Stimulated activated naive B cell treated with anti-CD40 and anti-IgM and Interleukin-4, amounts not matched to agents 10 μg/mL and 1 μg/mL and 100 μg/mL, for 72 hours (primary cell): Measurements from ENCODE around the gene GNA15.
"Not testable (repeated sequence)": the region's sequence is repeated elsewhere in the genome, so short reads cannot be mapped to it uniquely, and the experiment has no call there.

Experiments used
- ATAC-seq, 2 donors: fragments of 150-1000 bp; cut with Tn5 transposase; replicated peaks; 2 replicates each; pipeline ENCODE4 v1.10.0; 2021; ENCODE audit warnings: moderate library complexity in 1 of 2
- DNase-seq: peaks from one replicate; pipeline ENCODE4 v3.0.0; 2021
- H3K27ac Mint-ChIP-seq: one replicate; pipeline ENCODE4 v1.8.0; 2022; ENCODE audit warnings: mild to moderate bottlenecking, mixed read lengths
- H3K27me3 Mint-ChIP-seq, 2 donors: one replicate each; pipeline ENCODE4 v1.8.0; 2022; ENCODE audit warnings: mixed read lengths in 2 of 2
- H3K36me3 Mint-ChIP-seq, 2 donors: one replicate each; pipeline ENCODE4 v1.8.0; 2022; ENCODE audit warnings: mixed read lengths in 2 of 2, mild to moderate bottlenecking in 1 of 2
- H3K4me1 Mint-ChIP-seq, 2 donors: one replicate each; pipeline ENCODE4 v1.8.0; 2022; ENCODE audit warnings: mixed read lengths in 2 of 2, mild to moderate bottlenecking in 1 of 2
- H3K4me3 Mint-ChIP-seq, 2 donors: one replicate each; pipeline ENCODE4 v1.8.0; 2022; ENCODE audit warnings: mild to moderate bottlenecking in 2 of 2, mixed read lengths in 2 of 2, moderate library complexity in 1 of 2
- H3K9me3 Mint-ChIP-seq, 2 donors: one replicate each; pipeline ENCODE4 v1.8.0; 2022; ENCODE audit warnings: mixed read lengths in 2 of 2, mild to moderate bottlenecking in 1 of 2

The GNA15 gene

DNA sequence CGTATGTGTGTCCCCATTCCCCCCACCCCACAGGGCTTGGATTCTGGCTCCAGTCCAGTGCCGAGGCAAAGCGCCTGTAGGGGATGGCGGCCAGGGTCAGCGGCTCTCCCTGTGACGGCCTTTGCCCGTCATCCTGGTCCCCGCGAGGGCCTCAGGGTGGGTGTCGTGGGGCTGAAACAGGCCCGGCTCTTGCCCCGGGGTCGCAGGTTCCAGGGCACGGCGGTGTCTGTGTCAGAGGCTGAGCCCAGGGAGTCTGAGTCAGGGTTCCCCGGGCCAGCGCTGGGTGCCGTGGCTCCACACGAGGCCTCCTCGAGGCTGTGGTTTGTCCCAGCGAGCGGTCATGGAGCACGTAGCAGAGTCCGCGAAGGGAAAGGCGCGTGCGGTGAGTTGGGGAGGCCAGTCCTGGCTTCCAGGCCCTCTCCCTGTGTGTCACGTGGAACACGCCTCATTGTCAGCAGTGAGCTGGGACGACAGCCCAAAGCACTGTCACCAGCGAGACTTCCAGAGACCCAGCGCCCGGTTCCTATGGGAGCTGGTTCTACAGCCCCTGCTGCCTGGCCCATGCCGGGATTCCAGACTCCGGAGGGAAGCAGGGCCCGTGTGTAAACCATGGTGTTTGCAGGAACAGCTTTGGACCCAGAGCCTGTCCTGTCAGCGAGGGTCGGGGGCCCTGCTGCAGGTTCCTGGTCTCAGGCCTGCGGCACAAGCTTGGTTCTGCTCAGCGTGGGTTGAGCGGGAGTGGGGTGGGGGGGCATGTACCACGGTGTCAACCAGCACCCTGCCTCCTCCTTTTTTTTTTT, 63.3 kb downstream of the GNA15 start:
- no peak for DNase-seq
- no peak overlapping the region for H3K27ac Mint-ChIP-seq
- H3K4me1 Mint-ChIP-seq = no peaks in the 10 kb centered on the region
- no peaks in the 10 kb centered on the region for H3K27me3 Mint-ChIP-seq
- no peak overlapping the region for H3K4me3 Mint-ChIP-seq
- no peak for ATAC-seq
- no peaks in the 10 kb centered on the region for H3K9me3 Mint-ChIP-seq
- peaks cover 31% of the 10 kb centered on the region in 2 donors for H3K36me3 Mint-ChIP-seq

DNA sequence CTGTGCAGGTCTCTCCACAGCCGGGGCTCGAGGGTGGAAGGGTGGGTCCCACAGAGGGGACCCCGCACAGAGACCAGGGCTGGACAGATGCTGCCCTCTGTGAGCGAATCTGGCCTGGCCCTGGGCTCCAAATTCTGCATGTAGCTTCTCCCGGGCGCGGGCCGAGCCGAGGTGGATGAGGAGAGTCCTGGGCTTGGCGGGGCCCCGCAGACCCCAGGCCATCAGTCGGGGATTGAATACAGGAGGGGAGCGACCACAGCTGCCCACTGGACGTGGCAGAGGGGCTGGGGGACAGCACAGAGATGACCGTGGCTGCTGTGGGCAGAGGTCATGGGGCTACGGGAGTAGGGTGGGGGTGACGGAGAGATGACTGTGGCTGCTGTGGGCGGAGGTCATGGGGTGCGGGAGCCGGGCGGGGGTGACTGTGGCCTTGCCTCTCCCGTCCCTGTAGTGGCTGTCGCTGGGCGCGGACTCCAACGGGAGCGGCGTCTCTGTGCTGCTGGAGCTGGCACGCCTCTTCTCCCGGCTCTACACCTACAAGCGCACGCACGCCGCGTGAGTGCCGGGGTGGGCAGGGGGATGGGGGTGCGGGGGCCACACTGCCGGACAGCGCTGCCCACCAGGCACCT, 65.4 kb downstream of the GNA15 start:
- H3K27me3 Mint-ChIP-seq = no peaks in the 10 kb centered on the region
- peaks cover 29 to 31% of the 10 kb centered on the region in 2 donors for H3K36me3 Mint-ChIP-seq
- DNase-seq (no peak), ATAC-seq (no peak)
- no peak overlapping the region for H3K4me3 Mint-ChIP-seq
- H3K27ac Mint-ChIP-seq = no peak overlapping the region
- H3K4me1 Mint-ChIP-seq = no peaks in the 10 kb centered on the region
- no peaks in the 10 kb centered on the region for H3K9me3 Mint-ChIP-seq

DNA sequence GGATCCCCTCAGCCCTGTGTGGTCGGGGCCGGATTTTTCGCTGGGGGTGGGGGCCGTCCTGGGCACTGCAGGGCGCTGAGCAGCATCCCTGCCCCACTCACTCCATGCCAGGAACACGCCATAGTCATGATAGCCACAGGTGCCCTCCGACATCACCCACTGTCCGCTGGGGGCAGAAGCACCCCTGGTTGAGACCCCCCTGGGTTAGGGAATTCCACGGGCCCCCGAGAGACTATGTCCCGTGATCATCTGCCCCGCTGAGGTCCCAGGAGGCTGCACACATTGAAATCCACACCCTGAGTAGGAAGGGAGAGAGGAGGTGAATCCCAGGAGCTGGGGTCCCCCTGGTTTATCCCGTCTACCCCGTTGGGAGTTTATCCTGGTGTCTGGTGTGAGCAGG, 66.1 kb downstream of the GNA15 start:
- Mint-ChIP-seq H3K4me3 (no peak overlapping the region), H3K27me3 (no peaks in the 10 kb centered on the region), H3K4me1 (no peaks in the 10 kb centered on the region), H3K27ac (peak overlapping the region; percentile 20), H3K9me3 (no peaks in the 10 kb centered on the region), H3K36me3 (peaks cover 23 to 24% of the 10 kb centered on the region in 2 donors)
- no peak for DNase-seq
- ATAC-seq = no peak

DNA sequence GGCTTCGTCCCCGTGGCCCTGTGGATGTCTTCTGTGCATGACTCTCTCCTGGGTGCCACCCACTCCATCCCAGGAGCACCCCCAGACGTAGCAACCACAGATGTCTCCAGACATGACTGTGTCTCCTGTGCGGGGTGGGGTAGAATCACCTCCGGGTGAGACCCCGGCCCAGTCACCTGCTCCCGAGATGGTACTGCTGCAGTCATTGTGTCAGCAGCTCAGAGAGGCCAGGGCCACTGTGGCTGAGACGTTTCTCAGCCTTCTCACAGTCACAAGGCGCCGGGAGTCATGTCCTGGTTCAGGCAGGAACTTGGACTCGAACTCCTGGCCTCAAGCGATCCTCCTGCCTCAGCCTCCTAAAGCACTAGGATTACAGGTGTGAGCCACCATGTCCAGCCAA, 66.5 kb downstream of the GNA15 start:
- Mint-ChIP-seq H3K27me3 (no peaks in the 10 kb centered on the region), H3K36me3 (peaks cover 23 to 24% of the 10 kb centered on the region in 2 donors), H3K27ac (peak overlapping the region; percentile 20), H3K4me1 (no peaks in the 10 kb centered on the region), H3K4me3 (no peak overlapping the region), H3K9me3 (no peaks in the 10 kb centered on the region)
- no peak for DNase-seq
- ATAC-seq = no peak

DNA sequence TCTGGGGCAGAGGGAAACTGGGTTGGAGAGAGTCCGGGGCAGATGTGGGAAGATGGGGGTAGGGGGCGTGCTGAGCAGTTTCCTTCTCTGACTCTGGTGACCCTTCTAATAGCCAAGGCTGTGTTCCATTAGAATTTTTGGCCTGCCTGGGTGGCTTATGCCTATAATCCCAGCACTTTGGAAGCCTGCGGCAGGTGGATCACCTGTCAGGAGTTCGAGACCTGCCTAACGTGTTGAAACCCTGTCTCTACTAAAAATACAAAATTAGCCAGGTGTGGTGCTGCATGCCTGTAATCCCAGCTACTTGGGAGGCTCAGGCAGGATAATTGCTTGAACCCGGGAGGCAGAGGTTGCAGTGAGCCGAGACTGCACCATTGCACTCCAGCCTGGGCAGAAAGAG, 67.1 kb downstream of the GNA15 start:
- Mint-ChIP-seq H3K27ac (peak overlapping the region; percentile 47), H3K36me3 (peaks cover 23 to 26% of the 10 kb centered on the region in 2 donors)
- not testable (repeated sequence) for DNase-seq, H3K4me1 Mint-ChIP-seq, ATAC-seq, H3K4me3 Mint-ChIP-seq, H3K9me3 Mint-ChIP-seq, H3K27me3 Mint-ChIP-seq

DNA sequence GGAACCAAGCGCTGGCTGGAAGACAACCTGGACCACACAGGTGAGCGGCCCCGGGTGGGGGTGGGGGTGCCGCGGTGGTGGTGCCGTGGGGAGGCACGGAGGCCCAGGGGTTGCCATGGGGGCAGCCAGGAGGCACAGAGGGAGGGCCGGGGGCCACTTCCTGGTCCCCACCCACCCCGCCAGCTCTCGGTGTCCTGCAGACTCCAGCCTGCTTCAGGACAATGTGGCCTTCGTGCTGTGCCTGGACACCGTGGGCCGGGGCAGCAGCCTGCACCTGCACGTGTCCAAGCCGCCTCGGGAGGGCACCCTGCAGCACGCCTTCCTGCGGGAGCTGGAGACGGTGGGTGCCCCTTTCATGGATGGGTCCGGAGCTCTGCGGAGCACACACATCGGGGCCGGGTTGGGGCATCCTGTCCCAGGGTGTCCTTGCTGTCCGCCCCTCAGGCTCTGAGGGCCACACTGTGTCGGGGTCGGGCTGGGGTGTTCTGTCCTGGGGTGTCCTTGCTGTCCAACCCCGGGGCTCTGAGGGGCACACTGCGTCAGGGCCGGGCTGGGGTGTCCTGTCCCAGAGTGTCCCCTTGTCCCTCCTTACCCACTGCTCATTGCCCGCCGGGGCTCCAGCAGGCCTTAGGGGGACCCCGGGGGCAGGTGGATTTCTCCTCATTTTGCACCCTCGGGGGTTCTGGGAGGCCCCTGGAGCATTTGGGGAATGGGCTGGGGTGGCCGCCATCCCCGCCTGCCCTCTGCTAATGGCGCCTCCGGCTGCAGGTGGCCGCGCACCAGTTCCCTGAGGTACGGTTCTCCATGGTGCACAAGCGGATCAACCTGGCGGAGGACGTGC, 68.2 kb downstream of the GNA15 start:
- Mint-ChIP-seq H3K9me3 (no peaks in the 10 kb centered on the region), H3K4me1 (no peaks in the 10 kb centered on the region), H3K36me3 (peaks cover 31 to 32% of the 10 kb centered on the region in 2 donors), H3K4me3 (no peak overlapping the region), H3K27me3 (no peaks in the 10 kb centered on the region), H3K27ac (no peak overlapping the region)
- ATAC-seq (no peak), DNase-seq (no peak)

DNA sequence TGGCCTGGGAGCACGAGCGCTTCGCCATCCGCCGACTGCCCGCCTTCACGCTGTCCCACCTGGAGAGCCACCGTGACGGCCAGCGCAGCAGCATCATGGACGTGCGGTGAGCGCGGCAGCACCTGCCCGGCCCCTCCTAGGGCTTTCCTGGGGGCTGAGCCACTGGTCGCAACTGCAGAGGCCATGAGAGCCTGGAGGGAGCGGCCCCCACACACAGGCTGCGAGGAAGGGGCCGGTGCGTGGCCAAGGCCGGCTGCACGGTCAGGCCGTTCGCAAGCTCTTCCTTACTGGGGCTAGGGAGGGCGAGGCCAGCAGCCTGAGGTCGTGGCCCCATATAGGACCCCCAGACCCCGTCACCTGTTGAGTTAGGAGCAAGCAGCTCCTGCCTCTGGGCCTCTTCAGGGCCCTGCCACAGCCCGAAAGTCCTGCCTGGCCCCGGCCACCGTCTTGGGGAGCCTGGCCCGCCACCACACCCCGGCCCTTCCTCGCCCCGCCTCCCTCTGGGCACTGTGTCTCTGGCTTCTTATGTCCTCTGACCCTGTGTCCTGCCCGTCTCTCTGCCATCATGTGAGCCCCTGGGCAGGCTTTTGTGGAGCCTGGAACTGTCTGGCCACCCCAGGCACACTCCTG, 68.9 kb downstream of the GNA15 start:
- Mint-ChIP-seq H3K9me3 (no peaks in the 10 kb centered on the region), H3K27me3 (no peaks in the 10 kb centered on the region), H3K4me1 (peaks cover 0 to 3% of the 10 kb centered on the region in 2 donors), H3K4me3 (no peak overlapping the region), H3K36me3 (peaks cover 33 to 37% of the 10 kb centered on the region in 2 donors), H3K27ac (no peak overlapping the region)
- DNase-seq (no peak), ATAC-seq (no peak)

DNA sequence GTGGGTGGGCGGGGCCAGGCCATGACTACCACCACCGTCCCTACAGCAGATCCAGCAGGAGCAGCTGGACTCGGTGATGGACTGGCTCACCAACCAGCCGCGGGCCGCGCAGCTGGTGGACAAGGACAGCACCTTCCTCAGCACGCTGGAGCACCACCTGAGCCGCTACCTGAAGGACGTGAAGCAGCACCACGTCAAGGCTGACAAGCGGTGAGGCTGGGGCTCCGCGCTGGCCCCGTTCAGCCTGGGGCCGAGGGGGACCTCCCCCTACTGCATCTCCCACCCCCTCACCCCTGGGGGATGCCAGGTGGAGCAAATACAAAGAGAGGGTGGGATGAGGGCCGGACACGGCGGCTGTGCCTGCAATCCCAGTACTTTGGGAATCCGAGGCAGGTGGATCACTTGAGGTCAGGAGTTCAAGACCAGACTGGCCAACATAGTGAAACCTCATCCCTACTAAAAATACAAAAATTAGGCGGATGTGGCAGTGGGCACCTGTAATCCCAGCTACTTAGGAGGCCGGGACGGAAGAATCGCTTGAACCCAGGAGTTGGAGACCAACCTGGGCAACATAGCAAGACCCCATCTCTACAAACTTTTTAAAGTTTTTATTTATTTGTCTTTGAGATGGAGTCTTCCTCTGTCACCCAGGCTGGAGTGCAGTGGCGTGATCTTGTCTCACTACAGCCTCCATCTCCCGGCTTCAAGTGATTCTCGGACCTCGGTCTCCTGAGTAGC, 70.6 kb downstream of the GNA15 start:
- H3K36me3 Mint-ChIP-seq = peaks cover 25 to 33% of the 10 kb centered on the region in 2 donors
- DNase-seq = no peak
- H3K4me1 Mint-ChIP-seq = peaks cover 8 to 11% of the 10 kb centered on the region in 2 donors
- no peaks in the 10 kb centered on the region for H3K9me3 Mint-ChIP-seq
- no peaks in the 10 kb centered on the region for H3K27me3 Mint-ChIP-seq
- H3K4me3 Mint-ChIP-seq = no peak overlapping the region
- no peak for ATAC-seq
- no peak overlapping the region for H3K27ac Mint-ChIP-seq

DNA sequence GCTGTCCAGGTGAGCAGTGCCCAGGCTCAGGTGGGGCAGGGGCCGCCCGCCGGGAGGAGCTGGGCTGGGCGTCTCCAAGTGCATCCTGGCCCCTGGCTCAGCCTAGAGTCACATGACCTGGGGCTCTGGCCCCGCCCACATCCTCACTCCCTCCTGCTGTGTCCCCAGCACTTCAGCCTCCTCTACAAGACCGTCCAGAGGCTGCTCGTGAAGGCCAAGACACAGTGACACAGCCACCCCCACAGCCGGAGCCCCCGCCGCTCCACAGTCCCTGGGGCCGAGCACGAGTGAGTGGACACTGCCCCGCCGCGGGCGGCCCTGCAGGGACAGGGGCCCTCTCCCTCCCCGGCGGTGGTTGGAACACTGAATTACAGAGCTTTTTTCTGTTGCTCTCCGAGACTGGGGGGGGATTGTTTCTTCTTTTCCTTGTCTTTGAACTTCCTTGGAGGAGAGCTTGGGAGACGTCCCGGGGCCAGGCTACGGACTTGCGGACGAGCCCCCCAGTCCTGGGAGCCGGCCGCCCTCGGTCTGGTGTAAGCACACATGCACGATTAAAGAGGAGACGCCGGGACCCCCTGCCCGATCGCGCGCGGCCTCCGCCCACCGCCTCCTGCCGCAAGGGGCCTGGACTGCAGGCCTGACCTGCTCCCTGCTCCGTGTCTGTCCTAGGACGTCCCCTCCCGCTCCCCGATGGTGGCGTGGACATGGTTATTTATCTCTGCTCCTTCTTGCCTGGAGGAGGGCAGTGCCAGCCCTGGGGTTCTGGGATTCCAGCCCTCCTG, 71.8 kb downstream of the GNA15 start:
- peaks cover 16 to 29% of the 10 kb centered on the region in 2 donors for H3K36me3 Mint-ChIP-seq
- no peak overlapping the region for H3K4me3 Mint-ChIP-seq
- no peaks in the 10 kb centered on the region for H3K27me3 Mint-ChIP-seq
- no peak for ATAC-seq
- no peaks in the 10 kb centered on the region for H3K9me3 Mint-ChIP-seq
- H3K4me1 Mint-ChIP-seq = peaks cover 8 to 11% of the 10 kb centered on the region in 2 donors
- DNase-seq = no peak
- H3K27ac Mint-ChIP-seq = no peak overlapping the region

DNA sequence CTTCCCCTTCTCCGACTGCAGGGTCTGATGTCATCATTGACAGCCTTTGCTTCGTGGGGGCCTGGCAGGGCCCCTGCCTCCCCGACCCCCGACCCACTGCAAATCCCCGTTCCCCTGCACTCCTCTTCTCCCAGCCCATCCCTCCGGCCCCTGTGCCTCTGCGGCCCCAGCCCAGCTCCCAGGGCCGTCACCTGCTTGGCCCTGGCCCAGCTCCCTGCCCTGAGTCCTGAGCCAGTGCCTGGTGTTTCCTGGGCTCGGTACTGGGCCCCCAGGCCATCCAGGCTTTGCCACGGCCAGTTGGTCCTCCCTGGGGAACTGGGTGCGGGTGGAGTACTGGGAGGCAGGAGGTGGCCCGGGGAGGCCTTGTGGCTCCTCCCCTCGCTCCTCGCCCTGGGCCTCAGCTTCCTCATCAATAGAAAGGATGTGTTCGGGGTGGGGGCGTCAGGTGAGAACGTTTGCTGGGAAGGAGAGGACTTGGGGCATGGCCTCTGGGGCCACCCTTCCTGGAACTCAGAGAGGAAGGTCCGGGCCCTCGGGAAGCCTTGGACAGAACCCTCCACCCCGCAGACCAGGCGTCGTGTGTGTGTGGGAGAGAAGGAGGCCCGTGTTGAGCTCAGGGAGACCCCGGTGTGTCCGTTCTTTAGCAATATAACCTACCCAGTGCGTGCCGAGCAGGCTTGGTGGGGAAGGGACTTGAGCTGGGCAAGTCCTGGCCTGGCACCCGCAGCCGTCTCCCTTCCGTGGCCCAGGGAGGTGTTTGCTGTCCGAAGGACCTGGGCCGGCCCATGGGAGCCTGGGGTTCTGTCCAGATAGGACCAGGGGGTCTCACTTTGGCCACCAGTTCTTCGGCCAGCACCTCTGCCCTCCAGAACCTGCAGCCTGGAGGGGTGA, 72.7 kb downstream of the GNA15 start:
- peaks cover 16 to 31% of the 10 kb centered on the region in 2 donors for H3K36me3 Mint-ChIP-seq
- H3K4me1 Mint-ChIP-seq = peaks cover 11 to 19% of the 10 kb centered on the region in 2 donors
- no peak for ATAC-seq
- no peaks in the 10 kb centered on the region for H3K9me3 Mint-ChIP-seq
- H3K27me3 Mint-ChIP-seq = no peaks in the 10 kb centered on the region
- DNase-seq = no peak
- H3K4me3 Mint-ChIP-seq = no peak overlapping the region
- H3K27ac Mint-ChIP-seq = peak overlapping the region; percentile 47

DNA sequence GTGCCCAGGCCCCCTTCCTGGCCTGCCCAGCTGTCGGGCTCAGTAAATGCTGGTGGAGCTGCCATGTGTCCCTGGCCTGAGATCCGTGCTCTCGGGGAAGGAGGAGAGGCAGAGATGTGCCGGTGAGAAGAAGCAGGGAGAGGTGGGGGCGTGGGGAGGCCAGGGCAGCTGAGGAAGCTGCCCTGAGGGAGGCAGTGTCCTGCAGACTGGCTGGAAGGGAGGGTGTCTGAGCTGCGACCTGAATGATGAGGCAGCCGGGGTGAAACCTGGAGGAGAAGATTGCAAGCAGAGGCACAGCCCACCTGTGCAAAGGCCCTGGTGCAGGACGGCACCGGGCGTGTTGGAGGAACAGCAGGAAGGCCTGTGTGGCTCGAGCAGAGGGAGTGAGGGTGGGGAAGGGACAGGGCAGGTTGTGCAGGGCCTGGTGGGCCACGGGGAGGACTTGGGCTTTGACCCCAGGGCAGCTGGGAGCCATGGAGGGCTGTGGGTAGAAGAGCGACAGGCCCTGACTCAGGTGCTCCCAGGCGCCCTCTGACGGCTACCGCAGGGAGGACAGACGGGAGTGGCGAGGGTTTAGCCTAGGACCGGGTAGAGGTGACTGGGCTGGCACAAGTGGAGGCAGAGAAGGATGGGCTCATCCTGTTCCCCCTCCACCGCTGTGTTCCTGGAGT, 74.6 kb downstream of the GNA15 start:
- Mint-ChIP-seq H3K4me3 (peak overlapping the region in 1 of 2 donors; percentile 22), H3K27ac (peak overlapping the region; percentile 81), H3K27me3 (no peaks in the 10 kb centered on the region), H3K36me3 (peaks cover 12 to 26% of the 10 kb centered on the region in 2 donors), H3K4me1 (peaks cover 13 to 24% of the 10 kb centered on the region in 2 donors), H3K9me3 (no peaks in the 10 kb centered on the region)
- DNase-seq = peak; percentile 48
- ATAC-seq = peak; percentile 85 to 87

DNA sequence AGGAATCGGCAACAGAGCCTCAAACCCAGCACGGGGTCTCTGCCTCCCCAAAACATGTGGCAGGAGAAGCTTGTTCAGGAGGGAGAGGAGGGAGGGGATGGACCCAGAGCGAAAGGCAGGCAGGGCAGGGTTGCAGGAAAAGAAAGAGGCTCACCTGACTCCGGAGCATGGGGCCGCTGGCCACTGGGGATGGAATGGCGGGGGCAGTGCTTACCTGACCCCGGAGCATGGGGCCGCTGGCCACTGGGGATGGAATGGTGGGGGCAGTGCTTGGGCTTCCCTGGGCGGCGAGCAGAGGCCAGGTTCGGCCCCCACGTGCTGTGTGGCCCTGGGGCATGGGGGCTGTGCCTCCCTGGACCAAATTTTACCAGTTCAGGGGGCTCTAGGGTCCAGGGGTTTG, 75.4 kb downstream of the GNA15 start:
- Mint-ChIP-seq H3K9me3 (no peaks in the 10 kb centered on the region), H3K36me3 (peaks cover 11 to 25% of the 10 kb centered on the region in 2 donors), H3K4me3 (no peak overlapping the region), H3K4me1 (peaks cover 13 to 24% of the 10 kb centered on the region in 2 donors), H3K27ac (peak overlapping the region; percentile 81), H3K27me3 (no peaks in the 10 kb centered on the region)
- ATAC-seq = no peak
- DNase-seq = no peak
